Cardiac septum (tissue), 1 donor: Measurements from ENCODE around the gene MTURN. TPM values are rescaled to one million over a fixed set of nuclear protein-coding genes. Genes with fewer than 3 reads are reported as not detected.
"Not testable (repeated sequence)": the region's sequence is repeated elsewhere in the genome, so short reads cannot be mapped to it uniquely, and the experiment has no call there.

Experiments
- DNase-seq: peaks from one replicate; pipeline ENCODE4 v3.0.0-alpha.2; 2020; ENCODE audit warnings: low spot score
- intact Hi-C: fragments of 100-400 bp; cut with DNase I; formaldehyde crosslinking; loops from one replicate; pipeline ENCODE4 v1.14.0; 2022
- total RNA-seq: library from RNA; stranded (reverse); fragmentation: NEBNext Ultra II Directional; extraction: Animal tissue kit (Norgen Biotek cat#: 25700); gene quantifications from one replicate; pipeline ENCODE4 v1.2.1, GENCODE V29; 2021
- donor health status: DM: no; HTN: no; CAD: no.

MTURN gene
- total RNA-seq, 1 donor from 2014 or later = 49.3 TPM

- not testable (repeated sequence) for DNase-seq
- intact Hi-C loops = loop anchor here (5.0 kb wide), 1 partner anchor 34 kb away; no protein-coding TSS in a partner anchor
Measured at GRCh38 chr7:30188381-30188780, 53.6 kb downstream of the MTURN start.

DNA sequence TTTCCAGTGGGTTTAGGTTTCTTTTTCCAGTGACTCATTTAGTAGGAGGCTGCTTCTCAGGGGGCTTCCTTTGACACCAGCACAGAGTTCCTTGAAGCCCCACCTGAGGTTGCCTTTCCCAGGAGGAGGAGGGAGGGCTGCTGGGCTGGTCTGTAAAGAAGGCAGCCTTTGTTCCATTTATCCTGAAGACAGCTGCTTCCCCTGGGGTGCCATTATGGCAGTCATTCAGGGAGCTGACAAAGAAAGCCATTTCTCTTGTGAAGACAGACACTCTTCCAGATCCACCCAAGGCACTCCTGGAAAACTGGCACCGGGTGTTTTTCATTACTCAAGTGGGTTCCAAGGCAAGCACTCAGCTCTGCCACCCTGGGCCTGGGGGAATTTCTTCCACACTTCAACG lies 54.0 kb downstream of the MTURN start:
- intact Hi-C loops = loop anchor here (5.0 kb wide), 1 partner anchor 33 kb away; no protein-coding TSS in a partner anchor

DNA sequence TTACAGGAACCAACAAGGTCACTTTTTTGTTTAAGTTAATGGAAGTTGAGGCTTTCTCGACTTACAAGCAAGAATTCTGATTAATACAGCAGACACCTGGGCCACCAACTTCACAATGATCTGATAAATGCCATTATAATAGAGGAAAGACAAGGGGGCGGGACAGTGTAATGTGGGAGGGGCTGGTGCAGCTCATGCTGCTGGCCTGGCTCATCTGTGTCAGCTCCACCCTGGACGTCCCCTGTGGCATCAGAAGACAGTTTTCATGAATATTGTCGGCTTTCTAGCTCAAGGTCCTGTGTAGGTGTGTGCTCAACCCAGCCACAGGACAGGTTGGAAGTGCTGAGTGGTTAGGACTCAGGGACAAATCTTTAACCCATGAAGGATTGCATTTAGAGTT lies 57.0 kb downstream of the MTURN start:
- no peak for DNase-seq
- intact Hi-C loops = no loop called here

More for the DNA sequence above, 54.0 kb downstream of the MTURN start:
- no peak for DNase-seq

- no peak for DNase-seq
- intact Hi-C loops = no loop called here
Measured at GRCh38 chr7:30193336-30193943, 58.7 kb downstream of the MTURN start.

GRCh38 chr7:30196408-30196807 lies 61.6 kb downstream of the MTURN start:
- no peak for DNase-seq
- intact Hi-C loops = no loop called here

DNA sequence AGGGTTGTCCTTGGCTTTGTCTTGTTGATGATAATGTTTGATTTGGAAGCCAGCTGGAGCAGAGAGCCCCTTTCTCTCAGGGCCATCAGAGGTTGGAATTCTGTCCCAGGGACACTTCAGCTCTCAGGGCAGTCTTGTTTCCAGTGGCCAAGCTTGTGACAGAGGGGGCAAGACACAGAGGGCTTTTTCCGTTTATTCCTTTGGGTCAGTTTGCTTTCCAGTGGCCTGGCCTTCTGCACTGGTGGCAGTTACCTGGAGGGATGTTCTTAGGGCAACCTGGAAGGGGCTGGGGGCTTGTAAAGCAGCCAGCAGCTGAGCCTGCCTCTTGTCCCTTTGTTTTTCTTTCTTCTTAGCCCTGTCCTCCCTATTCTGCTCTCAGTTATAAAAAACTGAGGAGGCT lies 62.7 kb downstream of the MTURN start:
- intact Hi-C loops = no loop called here
- DNase-seq = no peak

- no peak for DNase-seq
- intact Hi-C loops = no loop called here
Measured at GRCh38 chr7:30199271-30199670, 64.5 kb downstream of the MTURN start.

GRCh38 chr7:30200591-30200990 lies 65.8 kb downstream of the MTURN start:
- no peak for DNase-seq
- intact Hi-C loops = no loop called here

DNA sequence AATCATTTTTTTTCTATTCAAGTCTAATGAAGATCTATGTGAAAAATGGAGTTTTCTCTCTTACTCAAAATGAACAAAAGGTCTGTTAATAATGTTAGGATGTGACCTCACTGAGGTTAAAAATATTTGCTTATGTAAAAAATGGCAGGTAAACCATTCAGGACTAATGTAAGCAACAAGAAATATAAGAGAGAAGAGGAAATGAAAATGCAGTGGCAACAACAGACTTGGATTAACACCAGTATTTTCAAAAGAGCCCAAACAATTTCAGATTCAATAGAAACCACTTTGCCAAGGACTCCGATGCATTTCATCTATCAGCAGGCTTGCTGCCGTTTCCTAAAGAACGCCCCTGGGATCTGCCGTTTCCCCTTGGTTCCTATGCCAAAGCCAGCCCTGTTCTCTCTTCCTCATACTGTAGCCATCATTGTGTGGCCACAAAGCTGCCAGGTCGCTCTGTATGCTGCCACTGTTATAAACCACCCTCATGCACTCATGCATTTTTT lies 66.4 kb downstream of the MTURN start:
- no peak for DNase-seq
- intact Hi-C loops = no loop called here

DNA sequence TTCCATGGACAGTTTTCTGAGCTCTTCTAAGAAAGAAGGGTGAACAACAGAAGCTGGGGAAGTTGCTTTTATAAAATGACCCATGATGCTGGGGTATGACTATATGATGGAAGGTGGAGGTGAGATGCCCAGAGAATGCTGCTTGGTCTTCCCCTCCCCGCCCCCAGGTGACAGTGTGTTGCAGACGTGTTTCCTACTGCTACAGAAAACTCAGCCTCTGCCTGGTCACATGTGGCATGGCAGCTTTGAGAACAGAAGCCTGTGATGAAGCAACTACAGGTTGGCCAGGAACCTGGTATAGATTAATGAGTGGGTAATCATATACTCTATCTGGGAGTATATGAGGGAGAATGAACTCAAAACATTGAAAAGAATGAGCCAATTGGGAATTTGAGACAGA lies 67.1 kb downstream of the MTURN start:
- intact Hi-C loops = no loop called here
- DNase-seq = no peak

DNA sequence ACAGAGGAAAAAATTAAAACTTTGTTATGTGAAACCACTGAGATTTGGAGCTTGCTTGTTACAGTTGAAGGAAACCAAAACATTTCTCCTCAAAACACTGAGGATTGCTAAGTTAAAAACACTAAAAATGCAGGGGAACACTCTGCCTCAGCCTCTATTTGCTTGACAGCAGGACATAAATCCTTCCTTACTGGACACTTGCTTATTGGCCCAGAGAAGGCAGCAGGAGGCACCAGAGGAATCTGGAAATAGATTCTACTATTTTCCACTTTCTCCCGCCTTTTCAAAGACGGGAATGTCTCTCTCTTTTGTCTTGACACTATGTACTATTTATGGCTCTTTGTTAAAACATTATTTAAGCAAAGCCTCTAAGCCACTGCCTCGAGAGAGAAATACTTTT lies 67.9 kb downstream of the MTURN start:
- intact Hi-C loops = no loop called here
- no peak for DNase-seq

DNA sequence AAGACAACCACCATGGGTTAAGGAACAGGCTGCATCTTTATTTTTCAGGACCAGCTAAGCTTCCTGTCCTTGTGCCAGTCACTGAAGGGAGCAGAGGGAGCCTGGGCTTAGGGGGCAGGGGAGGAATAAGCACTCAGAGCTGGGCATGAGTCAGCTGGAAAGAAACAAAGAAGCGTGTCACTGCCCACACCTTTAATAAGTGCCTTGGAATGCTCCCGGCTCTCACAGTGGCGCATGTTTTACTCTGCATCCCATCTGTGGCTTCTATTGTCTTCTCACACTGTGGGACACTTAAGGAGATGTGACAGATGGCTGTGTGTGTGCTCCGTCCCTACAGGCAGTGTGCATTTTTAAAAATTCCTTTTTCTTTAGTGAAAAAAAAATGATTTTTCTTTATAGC lies 71.7 kb downstream of the MTURN start:
- no peak for DNase-seq
- intact Hi-C loops = no loop called here

DNA sequence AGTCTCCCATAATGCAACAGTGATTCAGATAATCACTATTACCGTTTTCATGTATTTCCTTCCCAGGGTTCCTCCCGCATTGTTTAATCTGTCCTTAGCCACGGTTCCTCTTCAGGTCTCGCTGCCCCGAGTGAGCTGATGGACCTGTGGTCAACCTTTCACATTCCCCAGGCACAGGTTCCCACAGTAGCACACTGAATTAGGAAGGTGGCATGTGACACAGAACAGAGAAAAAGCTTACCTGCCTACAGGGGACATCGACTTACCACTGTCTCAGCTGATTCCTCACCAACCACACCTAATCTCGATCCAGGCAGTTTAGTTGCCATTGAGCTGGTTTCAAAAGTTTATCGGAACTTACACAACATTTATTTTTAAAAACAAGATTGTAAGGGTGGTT lies 72.2 kb downstream of the MTURN start:
- DNase-seq = no peak
- intact Hi-C loops = no loop called here

DNA sequence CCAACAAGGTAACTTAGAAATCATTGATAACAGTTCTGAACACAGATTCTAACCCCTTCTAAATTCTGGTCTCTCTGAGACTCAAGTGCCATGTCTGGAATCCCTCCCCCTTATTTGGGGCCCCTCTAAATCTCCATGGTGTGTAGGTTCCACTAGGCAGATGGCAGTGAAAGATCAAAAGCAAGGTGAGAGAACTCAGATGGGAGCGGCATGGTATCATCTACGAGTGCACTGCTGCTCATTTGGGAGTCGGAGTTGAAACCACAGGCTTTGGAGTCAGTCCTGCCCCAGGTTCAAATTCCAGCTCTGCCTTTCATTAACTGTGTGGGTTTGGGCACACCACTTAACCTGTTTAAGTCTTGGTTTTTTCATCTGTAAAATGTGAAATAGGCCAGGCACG lies 72.6 kb downstream of the MTURN start:
- intact Hi-C loops = no loop called here
- DNase-seq = no peak

DNA sequence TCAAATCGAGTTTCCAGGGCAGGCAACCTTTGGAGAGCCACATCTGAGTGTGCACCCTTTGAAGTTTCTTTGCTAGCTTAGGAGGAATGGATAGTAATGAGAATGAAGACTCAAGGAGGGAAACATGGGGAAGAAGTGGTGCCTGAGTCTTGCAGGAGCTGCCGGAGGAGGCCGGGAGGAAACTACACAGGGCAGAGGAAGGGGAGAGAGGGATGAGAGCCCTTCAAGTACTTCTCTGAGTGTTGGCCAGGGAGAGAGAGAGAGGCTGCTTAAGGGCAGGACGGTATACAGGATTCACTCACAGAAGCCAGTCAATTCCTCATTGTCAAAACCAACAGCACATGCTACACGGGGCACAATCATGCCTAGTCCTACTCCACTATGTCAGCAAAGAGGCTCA lies 75.2 kb downstream of the MTURN start:
- intact Hi-C loops = no loop called here
- DNase-seq = no peak

Other genes starting within 250 kb of the MTURN start
- gene SCRN1, start 145.2 kb upstream of the MTURN start, total RNA-seq = 30.4 TPM
- gene FKBP14, start 108.3 kb upstream of the MTURN start, total RNA-seq = 13.8 TPM
- 5.7 TPM for gene PLEKHA8, start 106.6 kb upstream of the MTURN start, total RNA-seq
- gene ZNRF2, start 149.6 kb downstream of the MTURN start, total RNA-seq = 11.7 TPM